ENCODE data around the gene SCNN1A. TPM values are rescaled to one million over a fixed set of nuclear protein-coding genes. Genes with fewer than 3 reads are reported as not detected.
A peak's percentile ranks its signal among the peaks of the same experiment; 100 is the strongest.

The SCNN1A gene
- total and polyA plus RNA-seq, 2 donors (not counting 3 experiments of a cell fraction or from before 2014, with no cell fraction given), result 0.12 to 0.18 TPM

DNA sequence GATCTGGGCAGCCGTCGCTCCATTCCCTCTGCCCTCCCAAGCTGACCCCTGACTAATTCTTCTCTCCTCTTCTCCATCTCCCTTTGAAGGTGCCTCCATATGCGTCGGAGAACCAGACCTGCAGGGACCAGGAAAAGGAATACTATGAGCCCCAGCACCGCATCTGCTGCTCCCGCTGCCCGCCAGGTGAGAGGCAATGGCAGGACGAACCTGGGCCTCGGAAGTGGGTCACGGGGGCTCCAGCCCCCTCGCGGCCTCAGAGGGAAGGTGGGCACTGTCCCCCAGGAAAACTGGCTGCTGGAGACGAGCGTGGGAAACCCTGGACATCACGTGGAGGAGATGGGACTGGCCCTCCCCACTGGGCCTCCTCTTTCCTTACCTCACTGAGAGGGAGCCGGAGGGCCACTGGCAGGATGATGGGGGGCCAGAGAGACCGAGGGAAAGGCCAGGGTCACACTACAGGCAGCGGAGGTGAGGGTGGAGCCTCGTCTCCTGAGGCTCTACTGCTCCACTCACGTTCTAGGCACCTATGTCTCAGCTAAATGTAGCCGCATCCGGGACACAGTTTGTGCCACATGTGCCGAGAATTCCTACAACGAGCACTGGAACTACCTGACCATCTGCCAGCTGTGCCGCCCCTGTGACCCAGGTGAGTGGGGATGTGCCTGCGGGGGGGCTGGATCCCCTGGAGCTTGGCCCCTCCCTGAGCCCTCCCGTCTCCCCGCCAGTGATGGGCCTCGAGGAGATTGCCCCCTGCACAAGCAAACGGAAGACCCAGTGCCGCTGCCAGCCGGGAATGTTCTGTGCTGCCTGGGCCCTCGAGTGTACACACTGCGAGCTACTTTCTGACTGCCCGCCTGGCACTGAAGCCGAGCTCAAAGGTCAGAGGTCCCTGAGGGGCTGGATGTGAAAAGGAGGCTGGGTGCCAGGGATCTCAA, 9.4 kb upstream of the SCNN1A start:
- Histone ChIP-seq H4K20me1 (replicated peaks; ENCODE audit: control insufficient read depth, extremely low read depth, insufficient read depth, low read length) (no peaks in the 10 kb centered on the region), H3K4me2 (ENCODE audit: insufficient read depth, low read length) (peak overlapping the region; percentile 83), H3K36me3 (ENCODE audit: control insufficient read depth in 2 of 2, extremely low read depth in 1 of 2, insufficient read depth in 2 of 2, low read length in 2 of 2) (peaks cover 9 to 24% of the 10 kb centered on the region in 2 experiments), H3K4me3 (replicated peaks in 1 of 3; ENCODE audit: insufficient read depth in 1 of 3, low read depth in 1 of 3, low read length in 3 of 3) (peak overlapping the region; percentile 48 to 73 (median 72)), H3K9ac (replicated peaks; ENCODE audit: extremely low read depth, insufficient read depth, low read length) (peak overlapping the region; percentile 90), H3K4me1 (ENCODE audit: control insufficient read depth, extremely low read depth, insufficient read depth, low read length) (peaks cover 20% of the 10 kb centered on the region), H3K27me3 (ENCODE audit: control insufficient read depth in 2 of 2, insufficient read depth in 2 of 2, low read length in 2 of 2) (no peaks in the 10 kb centered on the region), H2AFZ (ENCODE audit: low read depth, low read length) (peak overlapping the region; percentile 69), H3K9me3 (replicated peaks; ENCODE audit: control insufficient read depth, insufficient read depth, low read length) (no peaks in the 10 kb centered on the region), H3K79me2 (ENCODE audit: control insufficient read depth, insufficient read depth, low read length) (peaks cover 20% of the 10 kb centered on the region), H3K27ac (ENCODE audit: insufficient read depth, low read depth, low read length) (peak overlapping the region; percentile 81), H3K9me1 (replicated peaks; ENCODE audit: control insufficient read depth, extremely low read depth, insufficient read depth, low read length) (no peaks in the 10 kb centered on the region)
- intact Hi-C loops (cut with micrococcal nuclease), result loop anchor here (1.0 kb wide), 3 partner anchors 48 to 68 kb away; partner anchors contain the start of gene TAPBPL
- ChIA-PET POLR2A (interaction anchor here (1.4 to 1.9 kb wide), 2 partner anchors 48 to 86 kb away, joined by 5 to 7 read pairs; partner anchors contain the start of gene VAMP1), CTCF (interaction anchor here (0.7 to 3.4 kb wide), 10 partner anchors 11 to 153 kb away, joined by 3 to 20 read pairs (median 6); no protein-coding TSS in a partner anchor)
- TF ChIP-seq JUN (IDR thresholded peaks at IDR 0.05; ENCODE audit: borderline replicate concordance, insufficient read depth, insufficient read length, low read depth) (no peak), MYC (IDR thresholded peaks at IDR 0.05; ENCODE audit: low read depth, low read length) (no peak), GATA2 (IDR thresholded peaks at IDR 0.05; ENCODE audit: insufficient read depth, insufficient read length, low read depth, low read length) (no peak), FOS (IDR thresholded peaks at IDR 0.05; ENCODE audit: borderline replicate concordance, insufficient read depth, low read length) (no peak), POLR2AphosphoS5 (IDR thresholded peaks at IDR 0.05; ENCODE audit: insufficient read depth, low read depth, low read length) (no peak), POLR2A (IDR thresholded peaks at IDR 0.05; ENCODE audit: low read depth, low read length) (no peak), EZH2 (IDR thresholded peaks at IDR 0.05; ENCODE audit: borderline replicate concordance, low read depth, low read length, severe bottlenecking) (no peak)
- TF ChIP-seq, protein P1, sequence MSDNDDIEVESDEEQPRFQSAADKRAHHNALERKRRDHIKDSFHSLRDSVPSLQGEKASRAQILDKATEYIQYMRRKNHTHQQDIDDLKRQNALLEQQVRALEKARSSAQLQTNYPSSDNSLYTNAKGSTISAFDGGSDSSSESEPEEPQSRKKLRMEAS (IDR thresholded peaks at IDR 0.05; ENCODE audit: insufficient read depth, insufficient read length), result no peak
- TF ChIP-seq, protein P2, sequence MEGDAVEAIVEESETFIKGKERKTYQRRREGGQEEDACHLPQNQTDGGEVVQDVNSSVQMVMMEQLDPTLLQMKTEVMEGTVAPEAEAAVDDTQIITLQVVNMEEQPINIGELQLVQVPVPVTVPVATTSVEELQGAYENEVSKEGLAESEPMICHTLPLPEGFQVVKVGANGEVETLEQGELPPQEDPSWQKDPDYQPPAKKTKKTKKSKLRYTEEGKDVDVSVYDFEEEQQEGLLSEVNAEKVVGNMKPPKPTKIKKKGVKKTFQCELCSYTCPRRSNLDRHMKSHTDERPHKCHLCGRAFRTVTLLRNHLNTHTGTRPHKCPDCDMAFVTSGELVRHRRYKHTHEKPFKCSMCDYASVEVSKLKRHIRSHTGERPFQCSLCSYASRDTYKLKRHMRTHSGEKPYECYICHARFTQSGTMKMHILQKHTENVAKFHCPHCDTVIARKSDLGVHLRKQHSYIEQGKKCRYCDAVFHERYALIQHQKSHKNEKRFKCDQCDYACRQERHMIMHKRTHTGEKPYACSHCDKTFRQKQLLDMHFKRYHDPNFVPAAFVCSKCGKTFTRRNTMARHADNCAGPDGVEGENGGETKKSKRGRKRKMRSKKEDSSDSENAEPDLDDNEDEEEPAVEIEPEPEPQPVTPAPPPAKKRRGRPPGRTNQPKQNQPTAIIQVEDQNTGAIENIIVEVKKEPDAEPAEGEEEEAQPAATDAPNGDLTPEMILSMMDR (IDR thresholded peaks at IDR 0.05; ENCODE audit: extremely low read depth in 1 of 2, insufficient read depth in 1 of 2, low read depth in 1 of 2, low read length in 2 of 2), result no peak
- DNase-seq (ENCODE audit: low read depth, low spot score) (no peak), FAIRE-seq (peak; percentile 64)
- TSS peak; percentile 59 for BruUV-seq (replicated peaks)
- dilution Hi-C loops (cut with MboI; ENCODE audit: extremely low pct_ligation_motif_present, low sequenced_read_pairs), result no loop called here
